GM18868 (cell line): ENCODE measurements around the gene SEC31A.
"Not testable (repeated sequence)": the region's sequence is repeated elsewhere in the genome, so short reads cannot be mapped to it uniquely, and the experiment has no call there.

Source experiments
- ATAC-seq: cut with Tn5 transposase; IDR thresholded peaks from one replicate; pipeline ENCODE4 v1.9.1; 2021; ENCODE audit warnings: mild to moderate bottlenecking, moderate library complexity; ENCODE audit not compliant: unreplicated experiment

SEC31A gene

DNA sequence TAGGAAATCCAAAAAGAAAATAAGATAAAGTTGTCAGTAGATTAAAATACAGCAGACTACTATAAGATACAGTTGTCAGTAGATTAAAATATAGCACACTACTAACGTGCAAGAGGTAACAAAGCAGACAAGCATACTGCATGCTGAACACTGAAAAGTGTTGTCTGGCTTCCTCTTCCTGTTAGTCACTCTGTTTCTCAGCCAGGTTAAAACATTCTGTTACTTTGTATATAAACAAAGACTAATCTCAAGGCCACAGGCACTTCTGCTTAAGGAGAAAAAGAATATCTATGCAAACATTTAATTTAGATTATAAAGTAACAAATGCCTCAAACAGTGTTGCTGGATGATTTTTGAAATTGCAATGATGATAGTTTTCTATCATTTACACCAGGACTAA, 51.3 kb downstream of the SEC31A start:
- ATAC-seq: no peak

DNA sequence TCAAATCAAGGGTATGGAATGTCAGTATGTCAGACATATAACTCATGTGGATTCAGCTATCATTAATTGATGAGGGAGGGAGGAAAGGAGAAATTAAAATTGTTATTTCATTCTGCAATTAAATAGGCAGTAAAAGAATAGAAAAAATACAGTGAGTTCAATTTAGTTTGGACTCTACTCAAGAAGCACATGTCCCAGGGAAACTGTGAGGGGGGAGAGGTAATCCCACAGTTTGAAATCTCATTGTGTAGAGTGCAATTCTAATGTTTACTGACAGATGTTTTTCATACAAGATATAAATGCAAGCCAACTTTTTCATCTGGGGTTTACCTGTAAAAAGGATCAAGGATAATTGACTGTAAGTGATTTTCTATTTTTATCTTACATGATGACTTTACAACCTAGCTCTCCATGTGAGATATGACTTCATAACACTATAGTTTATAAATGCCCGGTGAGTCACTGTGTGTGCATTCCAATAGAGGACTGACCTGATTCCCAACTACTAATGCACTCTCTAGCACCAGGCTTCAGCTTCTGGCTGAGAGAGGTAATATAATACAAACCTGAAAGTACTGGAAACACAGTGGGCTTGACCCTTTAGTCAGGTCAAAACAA, 57.1 kb downstream of the SEC31A start:
- no peak for ATAC-seq

- not testable (repeated sequence) for ATAC-seq
These were observed 57.9 kb downstream of the SEC31A start for GRCh38 chr4:82833060-82833459.

DNA sequence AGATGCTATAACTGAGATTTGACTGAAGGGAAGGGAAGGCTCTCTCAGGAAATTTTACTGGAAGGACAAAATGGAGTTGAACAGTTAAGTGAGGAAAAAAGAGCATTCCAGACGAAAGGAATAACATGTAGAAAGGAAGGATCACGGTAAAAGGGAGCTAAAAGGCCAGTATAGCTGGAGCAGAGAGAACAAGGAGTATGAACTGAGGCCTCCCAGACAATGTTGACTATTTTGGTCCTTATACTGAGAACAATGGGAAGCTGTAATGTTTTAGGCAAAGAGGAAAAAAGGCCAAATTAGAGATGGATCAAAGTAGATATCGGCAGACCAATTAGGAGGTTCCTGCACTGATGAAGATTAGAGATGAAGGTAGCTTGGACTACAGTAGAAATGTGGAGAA, 65.5 kb downstream of the SEC31A start:
- no peak for ATAC-seq

GRCh38 chr4:82823062-82823461, 67.9 kb downstream of the SEC31A start:
- ATAC-seq: no peak

- ATAC-seq: no peak
These were observed 70.3 kb downstream of the SEC31A start for GRCh38 chr4:82820689-82821088.

- no peak for ATAC-seq
These were observed 72.0 kb downstream of the SEC31A start for GRCh38 chr4:82818664-82819662.

- not testable (repeated sequence) for ATAC-seq
These were observed 74.1 kb downstream of the SEC31A start for GRCh38 chr4:82816874-82817273.

GRCh38 chr4:82814034-82814433, 76.9 kb downstream of the SEC31A start:
- ATAC-seq: no peak

GRCh38 chr4:82811838-82812341, 79.1 kb downstream of the SEC31A start:
- no peak for ATAC-seq

DNA sequence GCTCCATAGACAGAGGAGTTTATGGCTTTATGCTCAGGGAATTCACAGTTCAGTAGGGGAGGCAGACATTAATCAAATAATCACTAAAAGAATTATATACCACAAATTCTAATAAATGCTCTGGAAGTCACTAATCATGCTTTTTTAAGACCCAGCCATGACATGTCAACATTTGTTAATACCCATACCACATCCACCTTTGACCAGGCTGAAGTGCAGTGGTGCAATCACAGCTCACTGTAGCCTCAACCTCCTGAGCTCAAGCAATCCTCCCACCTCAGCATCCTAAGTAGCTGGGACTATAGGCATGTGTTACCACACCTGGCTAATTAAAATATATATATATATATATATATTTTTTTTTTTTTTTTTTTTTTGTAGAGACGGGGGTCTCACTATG, 79.6 kb downstream of the SEC31A start:
- ATAC-seq: no peak

- ATAC-seq: no peak
These were observed 80.8 kb downstream of the SEC31A start for GRCh38 chr4:82810176-82810575.

DNA sequence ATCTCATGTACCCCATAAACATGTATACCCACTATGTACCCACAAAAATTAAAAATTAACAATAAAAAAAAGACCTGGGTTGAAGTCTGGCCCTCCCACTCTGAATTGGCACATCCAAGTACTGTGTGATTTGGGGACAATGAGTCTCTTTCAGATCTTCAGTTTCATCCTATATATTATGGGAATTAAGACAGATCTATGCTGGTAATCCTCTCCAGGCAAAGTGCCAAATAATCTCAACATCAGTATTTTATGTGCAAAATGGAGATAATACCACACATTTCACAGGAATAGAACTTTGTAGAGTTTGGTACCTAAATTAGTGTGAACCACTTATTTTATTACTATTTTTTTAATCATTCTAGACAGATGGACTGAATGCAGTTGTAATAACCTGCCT, 81.3 kb downstream of the SEC31A start:
- ATAC-seq: no peak

GRCh38 chr4:82803746-82804145, 87.2 kb downstream of the SEC31A start:
- no peak for ATAC-seq

DNA sequence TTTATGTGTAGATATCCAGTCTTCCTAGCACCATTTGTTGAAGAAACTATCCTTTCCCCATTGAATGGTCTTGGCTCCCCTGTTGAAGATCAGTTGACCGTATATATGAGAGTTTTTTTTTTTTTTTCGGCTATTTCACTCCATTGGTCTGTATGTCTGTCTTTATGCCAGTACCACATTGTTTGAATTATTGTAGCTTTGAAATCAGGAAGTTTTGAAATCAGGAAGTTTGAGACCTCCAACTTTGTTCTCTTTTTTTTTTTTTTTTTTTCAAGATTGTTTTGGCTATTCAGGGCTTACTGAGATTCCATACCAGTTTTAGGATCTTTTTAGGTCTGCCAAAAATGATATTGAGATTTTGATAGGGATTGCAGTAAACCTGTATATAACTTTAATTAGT, 88.0 kb downstream of the SEC31A start:
- ATAC-seq: no peak

DNA sequence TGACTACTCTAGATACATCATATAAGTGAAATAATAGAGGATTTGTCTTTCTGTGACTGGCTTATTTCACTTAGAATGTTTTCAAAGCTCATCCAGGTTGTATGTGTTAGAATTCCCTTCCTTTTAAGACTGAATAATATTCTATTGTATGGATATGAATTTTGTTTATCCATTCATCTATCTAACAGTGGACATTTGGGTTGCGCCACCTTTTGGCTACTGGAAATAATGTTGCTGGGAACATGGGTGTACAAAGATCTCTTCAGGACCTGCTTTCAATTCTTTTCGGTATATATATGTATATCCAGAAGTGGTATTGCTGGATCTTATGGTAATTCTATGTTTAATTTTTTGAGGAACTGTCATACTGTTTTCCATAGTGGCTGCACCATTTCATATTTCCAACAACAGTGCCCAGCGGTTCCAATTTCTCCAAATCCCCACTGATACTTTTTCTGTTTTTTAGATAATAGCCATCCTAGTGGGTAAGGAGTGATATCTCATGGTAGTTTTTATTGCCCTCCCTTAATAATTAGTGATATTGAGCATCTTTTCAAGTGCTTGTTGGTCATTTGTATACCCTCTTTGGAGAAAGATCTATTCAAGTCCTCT, 88.9 kb downstream of the SEC31A start:
- ATAC-seq: no peak

GRCh38 chr4:82799006-82799881, 91.7 kb downstream of the SEC31A start:
- ATAC-seq: no peak

- peak; percentile 93 for ATAC-seq
These were observed 92.6 kb downstream of the SEC31A start, which contains the start of gene SCD5 for GRCh38 chr4:82798168-82799005. Gene SCD5, minus strand, starts transcription at chr4:82798796. Its CDS starts 259 bp downstream, at chr4:82798537.

DNA sequence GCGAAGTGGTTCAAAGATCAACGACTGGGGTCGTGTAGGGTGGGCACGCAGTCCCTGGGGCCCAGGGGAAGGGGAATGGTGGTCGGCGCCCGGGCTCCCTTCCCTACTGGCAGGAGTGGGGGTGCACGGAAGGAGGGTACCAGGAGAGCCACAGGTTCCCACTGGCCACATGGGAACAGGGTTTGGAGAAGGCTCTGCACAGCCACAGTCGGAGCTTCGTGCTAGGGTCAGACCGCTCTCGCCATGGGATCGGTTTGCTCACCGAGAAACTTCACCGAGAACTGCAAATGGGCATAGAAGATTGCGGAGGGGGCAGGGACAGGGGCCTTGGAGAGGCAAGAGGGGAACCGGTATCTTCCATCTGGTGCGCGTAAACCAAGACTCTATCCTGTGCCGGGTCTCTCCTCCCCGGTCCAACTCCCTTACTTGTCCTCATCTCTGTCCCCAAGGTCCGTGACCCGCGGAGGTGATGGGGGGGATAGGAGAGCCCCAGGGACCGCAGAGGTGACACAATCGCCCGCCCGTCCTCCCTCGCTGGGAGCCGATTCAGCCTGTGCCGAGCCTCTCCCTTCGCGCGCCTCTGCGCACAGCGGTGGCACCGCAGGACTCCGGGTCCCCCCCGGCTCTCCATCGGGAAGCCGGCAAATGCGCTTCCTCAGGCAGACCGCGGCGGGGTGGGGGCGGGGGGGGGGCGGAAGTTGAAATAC, 93.4 kb downstream of the SEC31A start:
- no peak for ATAC-seq
